Endothelial cell (in vitro differentiated cells): ENCODE measurements around the gene B4GALT2. TPM values are rescaled to one million over a fixed set of nuclear protein-coding genes. Genes with fewer than 3 reads are reported as not detected.

Experiments used
- DNase-seq: peaks from one replicate; pipeline ENCODE4 v3.0.0; 2021; ENCODE audit warnings: low spot score
- H3K27ac Mint-ChIP-seq: one replicate; pipeline ENCODE4 v1.8.0; 2021; ENCODE audit warnings: mixed read lengths, inconsistent platforms; ENCODE audit not compliant: unreplicated experiment
- H3K27me3 Mint-ChIP-seq: one replicate; pipeline ENCODE4 v1.8.0; 2021; ENCODE audit warnings: mild to moderate bottlenecking, moderate library complexity, mixed read lengths, inconsistent platforms; ENCODE audit not compliant: unreplicated experiment
- H3K36me3 Mint-ChIP-seq: one replicate; pipeline ENCODE4 v1.8.0; 2021; ENCODE audit warnings: mild to moderate bottlenecking, low read depth, mixed read lengths, inconsistent platforms; ENCODE audit not compliant: unreplicated experiment
- H3K4me1 Mint-ChIP-seq: one replicate; pipeline ENCODE4 v1.8.0; 2021; ENCODE audit warnings: mild to moderate bottlenecking, mixed read lengths, inconsistent platforms; ENCODE audit not compliant: unreplicated experiment
- H3K4me3 Mint-ChIP-seq: one replicate; pipeline ENCODE4 v1.8.0; 2021; ENCODE audit warnings: mild to moderate bottlenecking, mixed read lengths, inconsistent platforms; ENCODE audit not compliant: unreplicated experiment
- H3K9me3 Mint-ChIP-seq: one replicate; pipeline ENCODE4 v1.8.0; 2021; ENCODE audit warnings: mixed read lengths, inconsistent platforms; ENCODE audit not compliant: unreplicated experiment
- total RNA-seq: library from RNA; stranded (reverse); fragmentation: NEBNext Ultra II Directional; extraction: Animal tissue kit (Norgen Biotek cat#: 25700); gene quantifications from one replicate; pipeline ENCODE4 v1.2.1, GENCODE V29; 2021; ENCODE audit not compliant: unreplicated experiment
- TF ChIP-seq, protein P1 (sequence below): fragments of 200-600 bp; sonication (generic); IDR thresholded peaks from one replicate; pipeline ENCODE4 v1.5.0; 2021; ENCODE audit warnings: antibody characterized with exemption; ENCODE audit not compliant: unreplicated experiment

Gene B4GALT2
- total RNA-seq, 1 donor from 2014 or later = 35.4 TPM

DNA sequence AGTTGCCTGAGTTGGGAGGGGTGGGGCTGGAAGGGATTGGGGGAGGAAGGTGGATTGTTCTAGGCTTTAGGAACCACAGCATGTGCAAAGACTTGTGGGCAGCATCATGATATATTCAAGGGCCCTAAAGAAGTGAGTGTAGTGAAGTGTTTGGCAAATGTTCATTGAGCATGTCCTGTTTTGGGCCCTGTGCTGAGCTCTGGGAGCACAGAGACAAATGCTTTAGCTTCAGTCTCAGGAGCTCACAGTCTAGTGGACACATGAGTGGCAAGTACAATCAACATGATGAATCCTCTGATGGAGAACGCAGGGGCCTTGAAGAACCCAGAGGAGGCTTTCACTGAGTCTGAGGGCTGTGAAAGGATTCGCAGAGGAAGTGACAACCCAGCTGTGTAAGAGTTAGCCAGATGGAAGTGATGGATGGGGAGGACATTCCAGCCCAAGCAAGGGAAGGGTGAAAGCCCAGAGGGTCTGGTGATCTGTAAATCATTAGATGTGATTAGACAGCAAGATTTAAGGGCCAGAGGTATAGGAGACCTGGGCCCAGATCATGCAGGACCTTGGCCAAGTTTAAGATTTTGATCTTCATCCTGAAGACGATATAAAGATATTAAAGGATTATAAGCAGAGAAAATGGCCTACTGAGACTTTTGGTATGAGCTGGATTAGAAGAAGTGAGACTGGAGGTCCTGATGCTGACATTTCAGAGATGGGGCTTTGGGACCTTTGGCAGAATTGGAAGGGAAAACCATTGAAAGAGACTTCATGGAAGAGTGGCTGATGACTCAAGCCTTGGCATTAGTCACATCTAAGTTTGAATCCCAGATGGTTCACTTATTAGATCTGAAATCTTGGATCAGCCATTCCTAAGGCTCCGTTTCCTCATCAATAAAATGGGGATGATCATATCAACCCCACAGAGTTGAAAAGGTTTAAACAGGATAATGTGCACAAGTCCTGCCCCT, 27.7 kb upstream of the B4GALT2 start:
- H3K9me3 Mint-ChIP-seq = no peaks in the 10 kb centered on the region
- DNase-seq = no peak
- peaks cover 5% of the 10 kb centered on the region for H3K27me3 Mint-ChIP-seq
- H3K36me3 Mint-ChIP-seq = peaks cover 5% of the 10 kb centered on the region
- TF ChIP-seq, protein P1, sequence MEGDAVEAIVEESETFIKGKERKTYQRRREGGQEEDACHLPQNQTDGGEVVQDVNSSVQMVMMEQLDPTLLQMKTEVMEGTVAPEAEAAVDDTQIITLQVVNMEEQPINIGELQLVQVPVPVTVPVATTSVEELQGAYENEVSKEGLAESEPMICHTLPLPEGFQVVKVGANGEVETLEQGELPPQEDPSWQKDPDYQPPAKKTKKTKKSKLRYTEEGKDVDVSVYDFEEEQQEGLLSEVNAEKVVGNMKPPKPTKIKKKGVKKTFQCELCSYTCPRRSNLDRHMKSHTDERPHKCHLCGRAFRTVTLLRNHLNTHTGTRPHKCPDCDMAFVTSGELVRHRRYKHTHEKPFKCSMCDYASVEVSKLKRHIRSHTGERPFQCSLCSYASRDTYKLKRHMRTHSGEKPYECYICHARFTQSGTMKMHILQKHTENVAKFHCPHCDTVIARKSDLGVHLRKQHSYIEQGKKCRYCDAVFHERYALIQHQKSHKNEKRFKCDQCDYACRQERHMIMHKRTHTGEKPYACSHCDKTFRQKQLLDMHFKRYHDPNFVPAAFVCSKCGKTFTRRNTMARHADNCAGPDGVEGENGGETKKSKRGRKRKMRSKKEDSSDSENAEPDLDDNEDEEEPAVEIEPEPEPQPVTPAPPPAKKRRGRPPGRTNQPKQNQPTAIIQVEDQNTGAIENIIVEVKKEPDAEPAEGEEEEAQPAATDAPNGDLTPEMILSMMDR = no peak
- peaks cover 7% of the 10 kb centered on the region for H3K4me1 Mint-ChIP-seq
- H3K27ac Mint-ChIP-seq = no peak overlapping the region
- no peak overlapping the region for H3K4me3 Mint-ChIP-seq

DNA sequence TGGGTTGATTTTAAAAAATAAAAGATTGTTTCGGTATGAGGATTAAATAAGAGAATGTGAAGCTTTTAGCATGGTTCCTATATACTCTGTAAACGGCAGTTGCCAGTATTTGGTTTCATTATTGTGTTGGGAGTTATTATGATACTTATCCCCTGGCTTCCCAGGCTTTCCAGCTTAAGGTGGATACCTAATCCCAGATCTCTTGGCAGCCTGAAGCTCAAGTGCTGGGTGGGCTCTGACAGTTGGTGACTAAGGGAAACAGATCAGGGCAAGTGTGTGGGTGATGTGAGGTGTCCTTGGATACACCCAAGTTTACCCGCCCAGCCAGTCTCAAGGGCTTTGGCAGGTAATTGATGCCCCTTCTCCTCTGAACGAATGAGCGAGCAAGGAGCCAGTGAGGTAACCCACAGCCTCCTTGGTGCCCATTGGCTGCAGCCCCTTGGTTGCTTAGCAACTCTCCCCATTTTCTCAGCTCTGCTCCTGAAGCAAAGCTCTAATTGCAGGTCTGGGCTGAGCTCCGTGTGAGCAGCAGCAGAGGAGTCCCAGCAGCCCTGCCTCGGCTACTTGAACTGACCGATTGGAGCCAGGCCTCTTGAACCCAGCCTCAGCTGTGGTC, 26.2 kb upstream of the B4GALT2 start:
- Mint-ChIP-seq H3K9me3 (no peaks in the 10 kb centered on the region), H3K36me3 (peaks cover 12% of the 10 kb centered on the region), H3K4me3 (no peak overlapping the region), H3K27me3 (peaks cover 3% of the 10 kb centered on the region), H3K27ac (no peak overlapping the region), H3K4me1 (peaks cover 3% of the 10 kb centered on the region)
- no peak for DNase-seq
- TF ChIP-seq, protein P1 = no peak

DNA sequence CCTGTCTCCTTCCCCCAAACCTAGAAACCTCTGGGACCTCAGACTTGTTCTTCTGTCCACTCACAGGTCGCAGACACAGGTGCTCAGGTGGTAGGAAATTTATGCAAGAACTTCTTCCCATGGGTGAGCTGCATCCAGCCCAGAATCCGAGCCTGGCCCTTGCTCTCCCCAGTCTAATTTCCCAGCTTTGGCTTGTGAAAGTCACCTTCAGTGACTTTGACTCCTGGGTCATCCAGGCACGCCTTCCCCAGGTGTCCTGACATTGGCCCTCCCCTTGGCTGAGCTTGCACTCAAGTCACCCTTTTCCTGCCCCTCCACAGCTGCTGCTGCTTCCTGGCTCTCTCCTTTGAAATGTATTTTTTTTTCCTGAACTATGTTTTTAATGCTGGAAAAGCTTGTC, 25.6 kb upstream of the B4GALT2 start:
- Mint-ChIP-seq H3K27me3 (peaks cover 2% of the 10 kb centered on the region), H3K27ac (no peak overlapping the region), H3K4me3 (no peak overlapping the region), H3K4me1 (peaks cover 3% of the 10 kb centered on the region), H3K9me3 (no peaks in the 10 kb centered on the region), H3K36me3 (peaks cover 17% of the 10 kb centered on the region)
- no peak for DNase-seq
- TF ChIP-seq, protein P1 = no peak

DNA sequence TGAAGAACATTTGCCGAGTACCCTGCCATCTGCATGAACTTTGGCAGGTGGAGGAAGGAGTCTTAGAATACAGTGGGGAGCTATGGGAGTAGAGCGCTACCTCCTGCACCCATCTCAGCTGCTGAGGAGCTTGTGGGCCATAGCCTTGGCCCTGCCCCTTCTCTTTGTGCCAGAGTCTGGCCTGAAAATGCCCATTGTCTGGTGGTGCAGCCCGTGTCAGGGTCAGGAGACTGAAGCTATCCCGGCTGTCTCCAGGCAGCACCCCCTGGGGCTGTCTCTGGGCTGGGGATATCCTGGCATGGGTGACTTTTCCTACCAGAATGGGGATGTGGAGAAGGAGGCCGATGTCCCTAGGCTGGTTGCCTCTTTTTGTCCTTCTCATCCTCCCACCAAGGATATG, 25.0 kb upstream of the B4GALT2 start:
- TF ChIP-seq, protein P1 = no peak
- Mint-ChIP-seq H3K36me3 (peaks cover 22% of the 10 kb centered on the region), H3K4me3 (no peak overlapping the region), H3K4me1 (peaks cover 3% of the 10 kb centered on the region), H3K27ac (no peak overlapping the region), H3K27me3 (peaks cover 2% of the 10 kb centered on the region), H3K9me3 (no peaks in the 10 kb centered on the region)
- no peak for DNase-seq

DNA sequence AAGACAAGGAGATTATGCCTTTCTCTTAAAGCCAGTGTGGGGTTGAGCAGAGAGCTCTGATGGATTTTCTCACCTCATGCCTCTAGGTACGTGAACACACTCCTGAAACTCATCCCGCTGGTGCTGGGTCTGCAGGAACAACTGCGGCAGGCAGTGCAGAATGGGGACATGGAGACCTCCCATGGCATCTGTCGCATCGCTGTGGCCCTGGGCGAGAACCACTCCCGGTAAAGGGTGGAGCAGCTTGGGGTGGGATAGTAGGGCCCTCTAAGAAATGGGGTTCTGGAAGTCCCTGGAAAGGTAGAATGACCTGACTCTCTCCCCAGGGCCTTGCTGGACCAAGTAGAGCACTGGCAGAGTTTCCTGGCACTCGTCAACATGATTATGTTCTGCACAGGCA, 22.8 kb upstream of the B4GALT2 start:
- Mint-ChIP-seq H3K4me1 (peaks cover 3% of the 10 kb centered on the region), H3K4me3 (no peak overlapping the region), H3K36me3 (peaks cover 26% of the 10 kb centered on the region), H3K27me3 (peaks cover 2% of the 10 kb centered on the region), H3K27ac (no peak overlapping the region), H3K9me3 (no peaks in the 10 kb centered on the region)
- no peak for DNase-seq
- TF ChIP-seq, protein P1 = no peak
